SIG-M5 treated with dmso at 0.1 percent for 504 hours (cell line): ENCODE data around the gene PTPRH.

Experiments
- DNase-seq: peaks from one replicate; lab custom pipeline; 2025; ENCODE audit not compliant: unreplicated experiment; lab: John Stamatoyannopoulos, UW

The PTPRH gene

GRCh38 chr19:55137915-55138314, 71.4 kb downstream of the PTPRH start:
- no peak for DNase-seq

- no peak for DNase-seq
Measured at GRCh38 chr19:55136399-55137102, 72.8 kb downstream of the PTPRH start.

GRCh38 chr19:55134736-55135135, 74.6 kb downstream of the PTPRH start:
- no peak for DNase-seq

GRCh38 chr19:55133639-55134444, 75.5 kb downstream of the PTPRH start:
- peak; percentile 84 for DNase-seq

GRCh38 chr19:55132453-55133129, 76.7 kb downstream of the PTPRH start:
- DNase-seq: no peak

GRCh38 chr19:55131421-55131820, 77.9 kb downstream of the PTPRH start:
- no peak for DNase-seq
